ENCODE measurements around the gene OR5B3.
"Not testable (repeated sequence)": the region's sequence is repeated elsewhere in the genome, so short reads cannot be mapped to it uniquely, and the experiment has no call there.

Gene OR5B3

GRCh38 chr11:58406774-58407173 lies at the start of gene OR5B3:
OR5B3 (minus strand) TSS chr11:58406874; CDS start chr11:58403409, 3,465 bp downstream.
- no peak for DNase-seq

DNA sequence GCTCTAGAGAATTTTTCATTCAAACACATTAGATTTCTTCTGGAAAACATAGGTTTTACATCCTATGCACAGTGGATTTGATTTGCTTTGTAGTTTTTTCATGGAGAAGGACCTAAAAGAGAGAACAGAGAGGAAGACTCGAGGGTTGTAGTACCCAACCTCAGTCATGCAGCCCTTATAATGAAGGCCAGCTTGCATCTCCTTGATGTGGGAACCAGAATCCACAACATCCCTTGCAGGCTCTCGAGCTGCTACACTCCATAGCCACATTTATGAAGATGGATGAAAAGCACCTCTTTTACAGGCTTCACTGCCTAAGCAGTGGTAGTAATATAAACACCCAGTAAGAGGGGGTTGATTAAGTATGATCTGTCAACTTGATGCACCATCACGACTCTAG lies 44.9 kb upstream of the OR5B3 start:
- no peak for DNase-seq

DNA sequence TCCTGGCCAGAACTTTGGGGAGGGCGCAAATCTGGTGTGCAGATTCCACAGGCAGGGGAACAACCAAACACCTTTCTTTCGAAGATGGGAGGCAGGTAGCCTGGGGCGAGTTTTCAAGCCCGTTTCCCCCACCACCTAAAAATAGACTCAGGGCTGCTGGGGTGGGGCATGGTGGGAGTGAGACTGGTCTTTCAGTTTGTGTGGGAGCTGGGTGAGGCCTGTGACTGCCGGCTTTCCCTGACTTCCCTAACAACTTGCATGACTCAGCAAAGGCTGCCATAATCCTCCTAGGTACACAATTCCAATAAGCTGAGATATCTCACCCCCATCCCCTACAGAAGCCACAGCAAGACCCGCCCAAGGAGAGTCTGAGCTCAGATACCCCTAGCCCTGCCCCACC lies 39.6 kb upstream of the OR5B3 start:
- DNase-seq: no peak

GRCh38 chr11:58444300-58444699 lies 37.6 kb upstream of the OR5B3 start:
- DNase-seq: no peak

DNA sequence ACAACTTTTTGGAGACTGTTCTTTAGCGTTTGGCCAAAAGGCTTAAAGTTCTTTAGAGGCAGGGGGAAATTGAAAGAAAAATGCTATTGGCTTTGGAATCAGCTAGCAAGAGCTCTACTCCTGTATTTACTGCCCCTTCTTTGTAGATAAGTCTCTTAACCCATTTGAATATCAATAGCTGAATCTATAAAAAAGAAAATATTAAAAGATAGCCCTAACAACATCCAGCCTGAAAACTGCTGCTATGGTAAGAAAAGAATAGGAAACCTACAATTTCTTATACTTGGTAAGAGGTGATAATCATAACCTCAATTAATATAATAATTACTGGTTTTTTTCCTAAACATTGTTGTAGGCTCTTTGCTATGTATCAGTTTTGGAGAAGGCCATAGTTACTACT lies 35.5 kb upstream of the OR5B3 start, which contains the start of gene OR5B12:
Gene OR5B12, minus strand, starts transcription at position 101 of the 400 bp plus-strand sequence. CDS start 2,085 bp downstream, outside the sequence.
- DNase-seq: no peak

DNA sequence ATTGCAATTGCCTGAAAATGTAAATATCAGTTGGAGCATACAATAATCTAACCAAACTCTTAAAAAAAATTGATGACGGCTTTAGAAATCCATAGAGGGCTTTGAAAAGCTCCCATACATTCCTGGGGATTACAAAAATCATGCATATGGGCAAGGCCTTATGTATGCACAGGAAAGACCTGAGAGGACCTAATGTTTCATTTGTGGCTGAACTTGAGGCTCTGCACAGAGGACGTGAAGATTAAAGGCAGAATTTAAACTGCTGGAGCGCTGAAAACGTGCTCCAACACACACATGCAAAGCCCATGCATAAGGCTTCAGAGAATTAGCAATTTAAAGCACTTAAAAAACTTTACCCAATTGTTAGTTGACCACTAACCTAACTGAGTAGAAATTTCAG lies 31.8 kb upstream of the OR5B3 start:
- DNase-seq: no peak

DNA sequence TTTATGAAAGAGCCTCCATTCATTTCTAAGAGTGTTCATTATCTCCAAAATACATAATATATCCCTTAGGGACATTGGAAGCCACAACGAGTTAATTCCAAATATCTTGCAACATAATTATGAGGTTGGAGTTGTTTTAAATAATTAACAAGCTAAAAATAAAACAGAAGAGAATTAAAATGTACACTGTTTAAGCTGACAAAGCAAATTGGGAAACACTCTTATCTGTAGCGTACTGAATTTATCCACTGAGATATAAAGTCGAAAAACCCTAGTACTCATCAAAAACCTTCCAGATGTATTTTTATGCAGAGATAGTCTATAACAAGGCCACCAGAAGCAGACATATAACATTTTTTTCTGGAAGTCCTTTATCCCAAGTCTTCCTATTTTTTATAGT lies 27.5 kb upstream of the OR5B3 start:
- DNase-seq: no peak

- DNase-seq: no peak
These were observed 27.0 kb upstream of the OR5B3 start for GRCh38 chr11:58433638-58434203.

DNA sequence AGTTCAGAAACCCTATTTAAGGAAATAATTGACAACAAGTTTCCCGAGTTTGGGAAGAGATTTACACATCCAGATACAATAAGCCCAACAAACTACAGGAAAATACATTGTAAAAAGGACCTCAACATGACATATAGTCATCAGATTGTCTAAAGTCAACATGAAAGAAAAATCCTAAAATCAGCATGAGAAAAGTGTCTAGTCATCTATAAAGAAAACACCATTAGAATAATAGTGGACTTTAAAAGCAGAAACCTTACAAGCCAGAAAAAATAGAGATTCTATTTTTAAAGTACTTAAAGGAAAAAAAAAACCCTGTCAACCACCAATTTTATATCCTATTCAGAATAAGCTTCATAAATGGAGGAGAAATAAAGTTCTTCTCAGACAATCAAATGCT lies 22.6 kb upstream of the OR5B3 start:
- no peak for DNase-seq

GRCh38 chr11:58428021-58428420 lies 21.3 kb upstream of the OR5B3 start, which contains the start of gene OR5B2:
OR5B2 (minus strand) TSS chr11:58428121; CDS start chr11:58423261, 4,860 bp downstream.
- DNase-seq: no peak

- DNase-seq: not testable (repeated sequence)
These were observed 7.1 kb downstream of the OR5B3 start for GRCh38 chr11:58399622-58400021.

GRCh38 chr11:58395581-58395980 lies 11.1 kb downstream of the OR5B3 start:
- DNase-seq: no peak

- no peak for DNase-seq
These were observed 12.5 kb downstream of the OR5B3 start for GRCh38 chr11:58394195-58394594.

DNA sequence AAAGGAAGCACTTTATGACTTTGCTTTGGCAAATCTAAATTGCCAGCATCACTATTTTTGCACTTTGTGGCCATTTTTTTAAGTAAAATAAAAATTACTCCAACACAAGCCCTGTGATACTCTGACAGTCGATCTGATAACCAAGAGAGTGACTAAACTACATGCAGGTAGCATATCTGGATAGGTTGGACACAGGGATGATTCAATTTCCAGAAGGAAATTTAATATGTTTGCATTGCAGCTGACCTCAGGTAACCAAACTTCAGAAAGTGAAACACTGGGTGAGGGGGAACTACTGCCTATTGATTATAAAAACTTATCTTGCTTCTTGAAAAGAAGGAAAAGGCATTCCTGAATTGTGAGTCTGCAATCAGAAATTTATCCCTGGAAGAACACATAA lies 13.9 kb downstream of the OR5B3 start:
- DNase-seq: no peak

DNA sequence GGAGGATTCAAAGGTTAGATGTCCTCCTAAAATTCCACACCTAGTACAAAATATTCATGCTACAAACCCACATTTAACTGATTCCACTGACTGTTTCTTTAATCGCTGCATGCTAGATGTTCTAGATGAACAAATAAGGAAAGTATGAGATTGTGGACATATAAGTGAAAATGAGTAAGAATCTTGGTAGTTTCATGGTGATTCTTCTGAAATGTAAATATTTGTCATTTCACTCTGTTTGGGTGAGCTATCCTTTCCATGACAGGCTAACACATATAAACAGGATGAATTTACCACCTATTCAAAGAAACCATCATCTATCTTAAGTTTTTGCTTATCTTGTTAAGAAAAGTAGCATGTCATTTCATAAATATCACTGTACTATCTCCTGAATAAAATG lies 14.8 kb downstream of the OR5B3 start:
- no peak for DNase-seq

GRCh38 chr11:58390551-58391063 lies 16.1 kb downstream of the OR5B3 start:
- DNase-seq: no peak

GRCh38 chr11:58358969-58359368 lies 47.7 kb downstream of the OR5B3 start, which contains the start of gene OR5B17:
OR5B17 (minus strand) TSS chr11:58359069; CDS start chr11:58359069, 0 bp downstream.
- DNase-seq: no peak

DNA sequence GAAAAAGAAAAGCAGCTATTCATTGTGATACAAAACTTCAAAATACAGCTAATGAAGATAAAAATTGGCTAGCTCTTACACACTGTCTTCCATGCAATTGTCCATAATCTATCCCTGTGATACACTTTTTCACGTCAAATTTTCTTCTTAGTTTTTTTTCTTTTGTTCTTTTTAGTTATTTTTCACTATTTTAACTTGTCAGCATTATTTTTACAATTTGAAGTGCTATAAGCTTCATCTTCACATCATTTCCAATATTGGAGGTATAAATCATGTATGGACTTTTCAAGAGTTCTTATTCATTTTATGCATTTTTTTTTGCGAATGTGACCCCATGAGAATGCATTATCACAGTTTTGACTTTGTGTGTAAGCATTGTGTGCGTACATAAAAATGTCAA lies 51.9 kb downstream of the OR5B3 start:
- no peak for DNase-seq

Data from activated CD8-positive, alpha-beta memory T cell treated with anti-CD3 and anti-CD28 coated beads, Interleukin-2, amount 50 U/mL, for 48 hours (primary cell).